ENCODE data around the gene ADCY1.

The ADCY1 gene

GRCh38 chr7:45646207-45646821 lies 72.1 kb downstream of the ADCY1 start:
- Histone ChIP-seq H3K9me3 (ENCODE audit: insufficient read depth, low read length) (no peaks in the 10 kb centered on the region), H4K20me1 (ENCODE audit: insufficient read depth, low read length) (no peaks in the 10 kb centered on the region), H3K27ac (ENCODE audit: low read length) (no peak overlapping the region), H2AFZ (ENCODE audit: low read depth, low read length) (no peak overlapping the region), H3K79me2 (ENCODE audit: low read length) (no peaks in the 10 kb centered on the region), H3K27me3 (ENCODE audit: low read depth, low read length) (no peaks in the 10 kb centered on the region), H3K4me3 (ENCODE audit: low read length) (no peak overlapping the region), H3K4me2 (ENCODE audit: low read length) (no peak overlapping the region), H3K9ac (ENCODE audit: low read length) (no peak overlapping the region), H3K4me1 (ENCODE audit: low read length) (peaks cover 17% of the 10 kb centered on the region), H3K36me3 (replicated peaks; ENCODE audit: low read depth, low read length) (no peaks in the 10 kb centered on the region)
- no peak for TF ChIP-seq EZH2phosphoT487 (IDR thresholded peaks at IDR 0.05; ENCODE audit: low read depth)
- no peak for TF ChIP-seq CTCF (IDR thresholded peaks at IDR 0.05; ENCODE audit: low read depth, low read length)

GRCh38 chr7:45646996-45647825 lies 73.0 kb downstream of the ADCY1 start:
- Histone ChIP-seq H3K27me3 (ENCODE audit: low read depth, low read length) (no peaks in the 10 kb centered on the region), H3K4me1 (ENCODE audit: low read length) (peaks cover 13% of the 10 kb centered on the region), H4K20me1 (ENCODE audit: insufficient read depth, low read length) (no peaks in the 10 kb centered on the region), H3K9me3 (ENCODE audit: insufficient read depth, low read length) (no peaks in the 10 kb centered on the region), H3K27ac (ENCODE audit: low read length) (no peak overlapping the region), H2AFZ (ENCODE audit: low read depth, low read length) (no peak overlapping the region), H3K4me2 (ENCODE audit: low read length) (no peak overlapping the region), H3K4me3 (ENCODE audit: low read length) (no peak overlapping the region), H3K9ac (ENCODE audit: low read length) (no peak overlapping the region), H3K36me3 (replicated peaks; ENCODE audit: low read depth, low read length) (no peaks in the 10 kb centered on the region), H3K79me2 (ENCODE audit: low read length) (no peaks in the 10 kb centered on the region)
- TF ChIP-seq CTCF (IDR thresholded peaks at IDR 0.05; ENCODE audit: low read depth, low read length) (no peak), EZH2phosphoT487 (IDR thresholded peaks at IDR 0.05; ENCODE audit: low read depth) (no peak)

GRCh38 chr7:45647967-45648670 lies 74.0 kb downstream of the ADCY1 start:
- H3K36me3 ChIP-seq (replicated peaks; ENCODE audit: low read depth, low read length) = no peaks in the 10 kb centered on the region
- no peak for TF ChIP-seq CTCF (IDR thresholded peaks at IDR 0.05; ENCODE audit: low read depth, low read length)
- no peak for TF ChIP-seq EZH2phosphoT487 (IDR thresholded peaks at IDR 0.05; ENCODE audit: low read depth)
- H3K4me2 ChIP-seq (ENCODE audit: low read length) = no peak overlapping the region
- H2AFZ ChIP-seq (ENCODE audit: low read depth, low read length) = no peak overlapping the region
- H3K27ac ChIP-seq (ENCODE audit: low read length) = no peak overlapping the region
- H3K9ac ChIP-seq (ENCODE audit: low read length) = no peak overlapping the region
- H4K20me1 ChIP-seq (ENCODE audit: insufficient read depth, low read length) = no peaks in the 10 kb centered on the region
- no peaks in the 10 kb centered on the region for H3K27me3 ChIP-seq (ENCODE audit: low read depth, low read length)
- H3K79me2 ChIP-seq (ENCODE audit: low read length) = no peaks in the 10 kb centered on the region
- H3K4me1 ChIP-seq (ENCODE audit: low read length) = peaks cover 9% of the 10 kb centered on the region
- no peak overlapping the region for H3K4me3 ChIP-seq (ENCODE audit: low read length)
- H3K9me3 ChIP-seq (ENCODE audit: insufficient read depth, low read length) = no peaks in the 10 kb centered on the region

GRCh38 chr7:45648671-45648995 lies 74.5 kb downstream of the ADCY1 start:
- Histone ChIP-seq H3K27me3 (ENCODE audit: low read depth, low read length) (no peaks in the 10 kb centered on the region), H3K36me3 (replicated peaks; ENCODE audit: low read depth, low read length) (no peaks in the 10 kb centered on the region), H3K27ac (ENCODE audit: low read length) (no peak overlapping the region), H3K9ac (ENCODE audit: low read length) (no peak overlapping the region), H3K4me1 (ENCODE audit: low read length) (peaks cover 4% of the 10 kb centered on the region), H2AFZ (ENCODE audit: low read depth, low read length) (no peak overlapping the region), H3K4me2 (ENCODE audit: low read length) (no peak overlapping the region), H3K79me2 (ENCODE audit: low read length) (no peaks in the 10 kb centered on the region), H4K20me1 (ENCODE audit: insufficient read depth, low read length) (no peaks in the 10 kb centered on the region), H3K9me3 (ENCODE audit: insufficient read depth, low read length) (no peaks in the 10 kb centered on the region), H3K4me3 (ENCODE audit: low read length) (no peak overlapping the region)
- no peak for TF ChIP-seq EZH2phosphoT487 (IDR thresholded peaks at IDR 0.05; ENCODE audit: low read depth)
- TF ChIP-seq CTCF (IDR thresholded peaks at IDR 0.05; ENCODE audit: low read depth, low read length) = no peak

Data from OCI-LY3 (cell line).